Measurements from ENCODE around the gene CSNK2A2. TPM values are rescaled to one million over a fixed set of nuclear protein-coding genes. Genes with fewer than 3 reads are reported as not detected.

CSNK2A2 gene
- total and polyA plus RNA-seq, 2 donors (not counting 3 experiments of a cell fraction or from before 2014, with no cell fraction given), result 43.3 to 125 TPM

GRCh38 chr16:58222532-58223316, 24.8 kb upstream of the CSNK2A2 start:
- no peaks in the 10 kb centered on the region for H4K20me1 ChIP-seq (replicated peaks; ENCODE audit: control insufficient read depth, extremely low read depth, insufficient read depth, low read length)
- no peaks in the 10 kb centered on the region for H3K9me3 ChIP-seq (replicated peaks; ENCODE audit: control insufficient read depth, insufficient read depth, low read length)
- peaks cover 4 to 15% of the 10 kb centered on the region in 2 experiments for H3K27me3 ChIP-seq (ENCODE audit: control insufficient read depth in 2 of 2, insufficient read depth in 2 of 2, low read length in 2 of 2)
- no peaks in the 10 kb centered on the region for H3K79me2 ChIP-seq (ENCODE audit: control insufficient read depth, insufficient read depth, low read length)
- intact Hi-C loops (cut with micrococcal nuclease) (no loop called here), dilution Hi-C loops (cut with MboI; ENCODE audit: extremely low pct_ligation_motif_present, low sequenced_read_pairs) (no loop called here)
- no peak for TF ChIP-seq GATA2 (IDR thresholded peaks at IDR 0.05; ENCODE audit: insufficient read depth, insufficient read length, low read depth, low read length)
- no peak for TF ChIP-seq POLR2AphosphoS5 (IDR thresholded peaks at IDR 0.05; ENCODE audit: insufficient read depth, low read depth, low read length)
- ChIA-PET CTCF (interaction anchor here (1.5 kb wide), 1 partner anchor 47 kb away, joined by 3 read pairs; no protein-coding TSS in a partner anchor), POLR2A (no interaction called here)
- H3K4me2 ChIP-seq (ENCODE audit: insufficient read depth, low read length), result no peak overlapping the region
- BruUV-seq (replicated peaks), result no TSS peak
- no peaks in the 10 kb centered on the region for H3K4me1 ChIP-seq (ENCODE audit: control insufficient read depth, extremely low read depth, insufficient read depth, low read length)
- H3K9ac ChIP-seq (replicated peaks; ENCODE audit: extremely low read depth, insufficient read depth, low read length), result no peak overlapping the region
- H2AFZ ChIP-seq (ENCODE audit: low read depth, low read length), result no peak overlapping the region
- no peaks in the 10 kb centered on the region for H3K9me1 ChIP-seq (replicated peaks; ENCODE audit: control insufficient read depth, extremely low read depth, insufficient read depth, low read length)
- no peaks in the 10 kb centered on the region for H3K36me3 ChIP-seq (ENCODE audit: control insufficient read depth in 2 of 2, extremely low read depth in 1 of 2, insufficient read depth in 2 of 2, low read length in 2 of 2)
- DNase-seq (ENCODE audit: low read depth, low spot score) (no peak), FAIRE-seq (no peak)
- H3K27ac ChIP-seq (ENCODE audit: insufficient read depth, low read depth, low read length), result no peak overlapping the region
- no peak overlapping the region for H3K4me3 ChIP-seq (replicated peaks in 1 of 3; ENCODE audit: insufficient read depth in 1 of 3, low read depth in 1 of 3, low read length in 3 of 3)

DNA sequence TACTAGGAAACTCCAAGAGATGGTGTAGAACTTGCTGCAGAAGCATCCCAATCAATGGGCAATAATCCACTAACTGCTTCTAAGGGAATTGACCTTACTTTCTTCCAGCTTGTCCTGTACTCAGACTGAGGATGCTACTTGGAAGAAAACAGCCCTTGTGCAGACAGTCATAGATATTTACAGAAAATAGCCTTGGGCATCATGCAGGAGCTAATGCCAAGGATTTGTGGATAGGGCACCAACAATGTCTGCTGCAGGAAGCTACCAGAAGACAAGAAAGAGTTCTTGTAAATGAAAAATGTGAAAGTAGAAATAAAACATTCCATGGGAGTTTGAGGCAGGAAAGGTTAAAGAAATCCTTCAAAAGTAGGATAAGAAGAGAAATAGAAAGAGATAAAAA, 21.5 kb upstream of the CSNK2A2 start:
- no peaks in the 10 kb centered on the region for H3K9me1 ChIP-seq (replicated peaks; ENCODE audit: control insufficient read depth, extremely low read depth, insufficient read depth, low read length)
- H3K79me2 ChIP-seq (ENCODE audit: control insufficient read depth, insufficient read depth, low read length), result no peaks in the 10 kb centered on the region
- H3K4me1 ChIP-seq (ENCODE audit: control insufficient read depth, extremely low read depth, insufficient read depth, low read length), result no peaks in the 10 kb centered on the region
- TF ChIP-seq FOS (IDR thresholded peaks at IDR 0.05; ENCODE audit: borderline replicate concordance, insufficient read depth, low read length) (no peak), POLR2AphosphoS5 (IDR thresholded peaks at IDR 0.05; ENCODE audit: insufficient read depth, low read depth, low read length) (no peak), POLR2A (IDR thresholded peaks at IDR 0.05; ENCODE audit: low read depth, low read length) (no peak), EZH2 (IDR thresholded peaks at IDR 0.05; ENCODE audit: borderline replicate concordance, low read depth, low read length, severe bottlenecking) (no peak), JUN (IDR thresholded peaks at IDR 0.05; ENCODE audit: borderline replicate concordance, insufficient read depth, insufficient read length, low read depth) (no peak), GATA2 (IDR thresholded peaks at IDR 0.05; ENCODE audit: insufficient read depth, insufficient read length, low read depth, low read length) (no peak), MYC (IDR thresholded peaks at IDR 0.05; ENCODE audit: low read depth, low read length) (no peak)
- TF ChIP-seq, protein P1, sequence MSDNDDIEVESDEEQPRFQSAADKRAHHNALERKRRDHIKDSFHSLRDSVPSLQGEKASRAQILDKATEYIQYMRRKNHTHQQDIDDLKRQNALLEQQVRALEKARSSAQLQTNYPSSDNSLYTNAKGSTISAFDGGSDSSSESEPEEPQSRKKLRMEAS (IDR thresholded peaks at IDR 0.05; ENCODE audit: insufficient read depth, insufficient read length), result no peak
- TF ChIP-seq, protein P2, sequence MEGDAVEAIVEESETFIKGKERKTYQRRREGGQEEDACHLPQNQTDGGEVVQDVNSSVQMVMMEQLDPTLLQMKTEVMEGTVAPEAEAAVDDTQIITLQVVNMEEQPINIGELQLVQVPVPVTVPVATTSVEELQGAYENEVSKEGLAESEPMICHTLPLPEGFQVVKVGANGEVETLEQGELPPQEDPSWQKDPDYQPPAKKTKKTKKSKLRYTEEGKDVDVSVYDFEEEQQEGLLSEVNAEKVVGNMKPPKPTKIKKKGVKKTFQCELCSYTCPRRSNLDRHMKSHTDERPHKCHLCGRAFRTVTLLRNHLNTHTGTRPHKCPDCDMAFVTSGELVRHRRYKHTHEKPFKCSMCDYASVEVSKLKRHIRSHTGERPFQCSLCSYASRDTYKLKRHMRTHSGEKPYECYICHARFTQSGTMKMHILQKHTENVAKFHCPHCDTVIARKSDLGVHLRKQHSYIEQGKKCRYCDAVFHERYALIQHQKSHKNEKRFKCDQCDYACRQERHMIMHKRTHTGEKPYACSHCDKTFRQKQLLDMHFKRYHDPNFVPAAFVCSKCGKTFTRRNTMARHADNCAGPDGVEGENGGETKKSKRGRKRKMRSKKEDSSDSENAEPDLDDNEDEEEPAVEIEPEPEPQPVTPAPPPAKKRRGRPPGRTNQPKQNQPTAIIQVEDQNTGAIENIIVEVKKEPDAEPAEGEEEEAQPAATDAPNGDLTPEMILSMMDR (IDR thresholded peaks at IDR 0.05; ENCODE audit: extremely low read depth in 1 of 2, insufficient read depth in 1 of 2, low read depth in 1 of 2, low read length in 2 of 2), result no peak
- dilution Hi-C loops (cut with MboI; ENCODE audit: extremely low pct_ligation_motif_present, low sequenced_read_pairs), result no loop called here
- peaks cover 9 to 14% of the 10 kb centered on the region in 2 experiments for H3K27me3 ChIP-seq (ENCODE audit: control insufficient read depth in 2 of 2, insufficient read depth in 2 of 2, low read length in 2 of 2)
- intact Hi-C loops (cut with micrococcal nuclease), result no loop called here
- FAIRE-seq (no peak), DNase-seq (ENCODE audit: low read depth, low spot score) (no peak)
- no peak overlapping the region for H3K4me2 ChIP-seq (ENCODE audit: insufficient read depth, low read length)
- CTCF ChIA-PET, result no interaction called here
- H4K20me1 ChIP-seq (replicated peaks; ENCODE audit: control insufficient read depth, extremely low read depth, insufficient read depth, low read length), result no peaks in the 10 kb centered on the region
- no peaks in the 10 kb centered on the region for H3K36me3 ChIP-seq (ENCODE audit: control insufficient read depth in 2 of 2, extremely low read depth in 1 of 2, insufficient read depth in 2 of 2, low read length in 2 of 2)
- H3K4me3 ChIP-seq (replicated peaks in 1 of 3; ENCODE audit: insufficient read depth in 1 of 3, low read depth in 1 of 3, low read length in 3 of 3), result no peak overlapping the region
- no peak overlapping the region for H3K9ac ChIP-seq (replicated peaks; ENCODE audit: extremely low read depth, insufficient read depth, low read length)
- no peaks in the 10 kb centered on the region for H3K9me3 ChIP-seq (replicated peaks; ENCODE audit: control insufficient read depth, insufficient read depth, low read length)
- H2AFZ ChIP-seq (ENCODE audit: low read depth, low read length), result no peak overlapping the region
- POLR2A ChIA-PET, result interaction anchor here (0.6 kb wide), 1 partner anchor 87 kb away, joined by 3 read pairs; no protein-coding TSS in a partner anchor
- no peak overlapping the region for H3K27ac ChIP-seq (ENCODE audit: insufficient read depth, low read depth, low read length)
- BruUV-seq (replicated peaks), result no TSS peak

All from endothelial cell of umbilical vein (primary cell).